ENCODE data around the gene PIGZ. TPM values are rescaled to one million over a fixed set of nuclear protein-coding genes. Genes with fewer than 3 reads are reported as not detected.

The PIGZ gene
- total and polyA plus RNA-seq, 8 donors = 1.2 to 125 (median 5.4) TPM

DNA sequence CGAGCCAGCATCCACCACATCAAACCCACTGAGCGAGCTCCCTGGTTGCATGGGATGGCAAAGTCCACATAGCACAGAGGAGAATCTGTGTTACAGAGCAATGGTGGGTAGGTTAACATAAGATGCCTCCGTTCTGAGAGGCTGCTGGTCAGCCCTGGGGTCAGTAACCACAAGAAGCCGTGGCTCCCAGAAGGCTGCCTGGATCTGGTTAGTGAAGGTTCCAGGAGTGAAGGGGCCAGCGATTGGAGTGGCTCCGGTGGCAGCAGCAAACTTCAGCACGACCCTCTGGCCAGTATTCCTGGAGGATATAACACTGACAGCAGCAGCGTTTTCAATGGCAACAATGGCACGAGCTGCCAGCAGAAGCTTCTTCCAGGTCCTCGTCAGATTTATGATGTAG, 18.4 kb upstream of the PIGZ start:
- no peak for DNase-seq
- peaks cover 3 to 10% (median 6%) of the 10 kb centered on the region in 4 donors for H3K9me3 ChIP-seq
- H3K4me1 ChIP-seq = no peaks in the 10 kb centered on the region

DNA sequence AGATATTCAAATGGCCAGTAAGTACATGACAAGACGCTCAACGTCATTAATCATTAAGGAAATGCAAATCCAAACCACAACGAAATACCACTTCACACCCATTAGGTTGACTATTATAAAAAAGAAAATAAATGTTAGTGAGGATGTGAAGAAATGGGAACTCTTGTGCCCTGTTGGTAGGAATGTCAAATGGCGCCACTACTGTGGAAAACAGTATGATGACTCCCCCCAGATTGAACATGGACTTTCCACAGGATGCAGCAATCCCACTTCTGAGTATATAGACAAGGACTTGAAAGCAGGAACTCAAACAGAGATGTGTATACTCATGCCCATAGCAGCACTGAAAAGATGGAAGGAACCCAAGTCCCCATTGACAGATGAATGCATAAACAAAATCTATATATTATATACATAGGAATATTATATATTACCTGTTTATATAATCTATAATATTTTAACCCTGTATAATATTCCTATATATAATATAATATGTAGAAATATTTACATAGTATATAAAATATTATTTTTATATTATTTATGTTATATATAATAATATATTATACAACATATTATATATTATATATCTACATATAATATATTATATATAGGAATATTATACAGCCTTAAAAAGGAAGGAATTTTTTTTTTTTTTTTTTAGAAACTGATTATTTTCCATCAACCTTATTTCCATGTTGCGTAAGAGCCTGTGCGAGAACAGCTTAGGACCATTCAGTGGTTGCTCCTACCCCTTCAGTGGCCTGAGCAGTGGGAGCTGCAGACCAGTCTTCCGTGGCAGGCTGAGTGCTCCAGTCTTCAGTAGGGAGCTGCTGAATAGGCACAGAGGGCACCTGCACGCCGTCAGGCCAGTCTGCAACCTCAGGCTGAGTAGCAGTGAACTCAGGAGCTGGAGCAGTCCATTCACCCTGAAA, 17.6 kb upstream of the PIGZ start:
- WGBS, 5 donors = 88 to 95% (median 93%) methylated on average over 9 of the region's 9 CpGs
- Histone ChIP-seq H3K4me3 (no peak overlapping the region), H3K36me3 (no peaks in the 10 kb centered on the region), H3K9me3 (peaks cover 3 to 10% (median 6%) of the 10 kb centered on the region in 4 donors), H3K27me3 (peaks cover 0 to 19% (median 0%) of the 10 kb centered on the region in 3 donors), H3K4me1 (no peaks in the 10 kb centered on the region), H3K27ac (no peak overlapping the region)
- DNase-seq = no peak
- intact Hi-C loops (cut with DNase I; ENCODE audit: low total_unique reads) = no loop called here
- TF ChIP-seq, protein P1, sequence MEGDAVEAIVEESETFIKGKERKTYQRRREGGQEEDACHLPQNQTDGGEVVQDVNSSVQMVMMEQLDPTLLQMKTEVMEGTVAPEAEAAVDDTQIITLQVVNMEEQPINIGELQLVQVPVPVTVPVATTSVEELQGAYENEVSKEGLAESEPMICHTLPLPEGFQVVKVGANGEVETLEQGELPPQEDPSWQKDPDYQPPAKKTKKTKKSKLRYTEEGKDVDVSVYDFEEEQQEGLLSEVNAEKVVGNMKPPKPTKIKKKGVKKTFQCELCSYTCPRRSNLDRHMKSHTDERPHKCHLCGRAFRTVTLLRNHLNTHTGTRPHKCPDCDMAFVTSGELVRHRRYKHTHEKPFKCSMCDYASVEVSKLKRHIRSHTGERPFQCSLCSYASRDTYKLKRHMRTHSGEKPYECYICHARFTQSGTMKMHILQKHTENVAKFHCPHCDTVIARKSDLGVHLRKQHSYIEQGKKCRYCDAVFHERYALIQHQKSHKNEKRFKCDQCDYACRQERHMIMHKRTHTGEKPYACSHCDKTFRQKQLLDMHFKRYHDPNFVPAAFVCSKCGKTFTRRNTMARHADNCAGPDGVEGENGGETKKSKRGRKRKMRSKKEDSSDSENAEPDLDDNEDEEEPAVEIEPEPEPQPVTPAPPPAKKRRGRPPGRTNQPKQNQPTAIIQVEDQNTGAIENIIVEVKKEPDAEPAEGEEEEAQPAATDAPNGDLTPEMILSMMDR (IDR thresholded peaks at IDR 0.05) = no peak
- TF ChIP-seq EP300 (IDR thresholded peaks at IDR 0.05) (no peak), POLR2A (IDR thresholded peaks at IDR 0.05) (no peak), POLR2AphosphoS5 (IDR thresholded peaks at IDR 0.05) (no peak)

More for the DNA sequence above, 18.4 kb upstream of the PIGZ start:
- TF ChIP-seq, protein P1 (IDR thresholded peaks at IDR 0.05) = no peak
- TF ChIP-seq POLR2AphosphoS5 (IDR thresholded peaks at IDR 0.05) = no peak
- TF ChIP-seq EP300 (IDR thresholded peaks at IDR 0.05) = no peak
- TF ChIP-seq POLR2A (IDR thresholded peaks at IDR 0.05) = no peak
- peaks cover 0 to 19% (median 0%) of the 10 kb centered on the region in 3 donors for H3K27me3 ChIP-seq
- intact Hi-C loops (cut with DNase I; ENCODE audit: low total_unique reads) = no loop called here
- 86 to 92% (median 88%) methylated on average over 10 of the region's 10 CpGs for WGBS, 5 donors
- no peaks in the 10 kb centered on the region for H3K36me3 ChIP-seq
- H3K4me3 ChIP-seq = no peak overlapping the region
- no peak overlapping the region for H3K27ac ChIP-seq

DNA sequence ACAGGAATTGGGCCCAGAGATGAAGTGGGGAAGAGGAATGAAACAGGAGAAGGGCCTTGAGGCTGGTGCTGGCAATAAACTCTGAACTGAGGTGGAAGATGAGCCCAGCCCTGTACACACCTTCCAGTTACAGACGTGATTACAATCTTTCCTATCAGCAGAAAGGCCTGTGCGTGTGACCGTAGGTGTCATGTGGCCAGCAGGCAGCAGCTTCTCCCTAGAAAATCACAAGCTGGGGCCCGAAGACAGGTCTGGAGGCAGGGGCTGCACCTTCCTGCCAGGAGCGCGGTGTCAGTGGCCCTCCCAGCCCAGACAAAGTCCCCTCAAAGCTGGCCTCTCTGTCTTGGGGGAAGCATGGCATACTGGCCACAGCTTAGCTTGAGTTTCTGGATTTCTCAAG, 16.7 kb upstream of the PIGZ start:
- H3K36me3 ChIP-seq = no peaks in the 10 kb centered on the region
- TF ChIP-seq POLR2AphosphoS5 (IDR thresholded peaks at IDR 0.05) (no peak), POLR2A (IDR thresholded peaks at IDR 0.05) (no peak), EP300 (IDR thresholded peaks at IDR 0.05) (no peak)
- TF ChIP-seq, protein P1 (IDR thresholded peaks at IDR 0.05) = no peak
- no peaks in the 10 kb centered on the region for H3K4me1 ChIP-seq
- intact Hi-C loops (cut with DNase I; ENCODE audit: low total_unique reads) = no loop called here
- peaks cover 3 to 10% (median 6%) of the 10 kb centered on the region in 4 donors for H3K9me3 ChIP-seq
- peaks cover 0 to 19% (median 0%) of the 10 kb centered on the region in 3 donors for H3K27me3 ChIP-seq
- WGBS, 5 donors = 75 to 85% (median 76%) methylated on average over 6 of the region's 6 CpGs
- H3K4me3 ChIP-seq = no peak overlapping the region
- DNase-seq = no peak
- H3K27ac ChIP-seq = no peak overlapping the region

DNA sequence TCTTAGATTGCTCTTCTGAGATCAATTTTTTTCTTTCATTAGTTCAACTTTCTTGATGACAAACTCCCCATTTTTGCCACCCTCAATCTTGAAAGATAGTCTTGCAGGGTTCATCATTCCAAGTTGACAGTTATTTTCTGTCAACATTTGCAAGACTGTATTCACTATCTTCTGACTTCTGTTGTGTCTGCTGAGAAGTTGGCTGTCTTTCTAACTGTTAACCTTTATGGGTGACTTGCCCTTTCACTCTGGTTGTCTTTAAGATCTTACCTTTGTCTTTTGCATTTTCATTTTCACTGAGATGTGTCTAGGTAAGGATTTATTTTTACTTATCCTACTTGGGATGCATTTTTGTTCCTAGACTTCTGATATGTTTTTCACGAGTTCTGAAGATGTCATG, 14.6 kb upstream of the PIGZ start:
- DNase-seq = no peak
- H3K27me3 ChIP-seq = peaks cover 0 to 9% (median 0%) of the 10 kb centered on the region in 3 donors
- H3K4me1 ChIP-seq = peaks cover 0 to 7% (median 2%) of the 10 kb centered on the region in 4 donors
- H3K9me3 ChIP-seq = peaks cover 3 to 10% (median 6%) of the 10 kb centered on the region in 4 donors
- no peak overlapping the region for H3K27ac ChIP-seq
- TF ChIP-seq POLR2A (IDR thresholded peaks at IDR 0.05) = no peak
- no peak for TF ChIP-seq EP300 (IDR thresholded peaks at IDR 0.05)
- TF ChIP-seq, protein P1 (IDR thresholded peaks at IDR 0.05) = no peak
- no peak overlapping the region for H3K4me3 ChIP-seq
- WGBS, 5 donors = 67 to 89% (median 79%) methylated on average over 1 of the region's 1 CpG
- no peaks in the 10 kb centered on the region for H3K36me3 ChIP-seq
- intact Hi-C loops (cut with DNase I; ENCODE audit: low total_unique reads) = no loop called here
